ENCODE data around the gene EML1.

Gene EML1

GRCh38 chr14:99805757-99806439 is 12.7 kb downstream of the EML1 start:
- no peak for DNase-seq (ENCODE audit: low read depth)

GRCh38 chr14:99806836-99807235 is 13.6 kb downstream of the EML1 start:
- DNase-seq (ENCODE audit: low read depth) = no peak

GRCh38 chr14:99807413-99808153 is 14.4 kb downstream of the EML1 start:
- no peak for DNase-seq (ENCODE audit: low read depth)

GRCh38 chr14:99808154-99808505 is 14.9 kb downstream of the EML1 start:
- no peak for DNase-seq (ENCODE audit: low read depth)

DNA sequence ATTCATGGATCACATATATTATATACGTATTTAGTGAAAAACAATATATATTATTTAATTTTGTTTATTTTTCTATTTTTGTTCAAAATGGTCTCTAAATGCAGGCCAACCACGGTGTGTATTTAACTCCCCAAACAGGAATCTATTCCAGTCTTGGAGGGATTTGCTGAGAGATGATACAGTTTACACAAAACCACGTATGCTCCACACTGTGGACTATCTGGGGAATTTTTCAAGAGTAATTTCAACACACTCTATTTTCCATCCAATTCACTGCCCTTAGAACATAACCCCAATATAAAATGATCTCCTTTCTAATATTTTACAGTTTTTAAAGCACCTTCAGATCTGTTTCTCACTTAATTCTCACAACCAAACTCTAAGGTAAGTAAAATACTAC is 15.3 kb downstream of the EML1 start:
- DNase-seq (ENCODE audit: low read depth) = no peak

DNA sequence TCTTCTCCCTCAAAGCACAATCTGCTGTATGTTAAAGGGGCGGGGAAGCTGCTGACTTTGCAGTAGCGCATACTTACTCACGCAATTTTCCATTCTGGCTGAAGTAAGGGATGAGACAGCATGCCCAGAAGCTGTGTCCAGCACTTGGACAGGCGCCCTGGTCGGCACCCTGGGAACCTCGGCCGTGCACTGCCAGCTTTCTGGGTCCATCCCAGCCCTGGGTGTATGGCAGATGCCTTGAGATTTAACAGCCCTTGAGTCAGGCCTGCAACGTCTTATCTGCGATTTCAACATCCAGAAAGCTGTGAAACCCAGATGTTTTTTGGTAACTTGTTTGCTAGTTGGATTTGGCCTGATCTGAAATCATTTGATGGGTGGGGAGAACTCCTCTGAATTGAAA is 16.1 kb downstream of the EML1 start:
- DNase-seq (ENCODE audit: low read depth) = no peak

DNA sequence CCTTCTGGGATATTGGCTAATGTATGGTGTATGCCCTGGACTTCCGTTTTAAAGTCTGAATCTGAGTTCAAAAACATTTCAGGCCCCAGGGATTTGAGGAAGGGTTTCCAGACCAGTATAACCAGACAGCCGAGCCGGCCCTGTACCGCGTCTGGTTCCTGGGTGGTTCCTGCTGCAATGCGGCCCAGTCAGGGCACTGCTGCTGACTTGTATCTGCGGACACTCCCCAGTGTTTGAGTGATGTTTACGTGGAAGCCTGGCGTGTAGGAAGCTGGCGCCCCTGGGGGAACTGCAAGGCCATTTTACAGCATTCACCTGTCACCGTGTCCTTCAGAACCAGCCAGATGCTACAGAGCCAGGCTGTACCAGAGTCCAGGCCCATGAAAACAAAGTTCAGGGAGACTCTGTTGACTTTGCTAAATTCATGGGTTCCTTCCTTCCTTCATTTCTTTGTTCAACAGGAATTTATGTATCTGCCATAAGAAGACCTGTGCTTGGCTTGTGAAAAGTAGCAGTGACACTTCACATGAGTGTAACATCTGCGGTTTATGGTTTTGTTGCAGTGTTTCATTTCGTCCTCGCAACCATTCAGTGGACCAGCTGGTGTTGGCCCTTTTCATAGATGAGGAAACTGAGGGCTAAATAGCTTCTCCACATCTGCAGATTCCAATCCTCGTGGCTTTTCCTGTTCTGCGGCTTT is 16.8 kb downstream of the EML1 start:
- DNase-seq (ENCODE audit: low read depth) = no peak

- DNase-seq (ENCODE audit: low read depth) = no peak
Observed at GRCh38 chr14:99810559-99810874, 17.3 kb downstream of the EML1 start.

DNA sequence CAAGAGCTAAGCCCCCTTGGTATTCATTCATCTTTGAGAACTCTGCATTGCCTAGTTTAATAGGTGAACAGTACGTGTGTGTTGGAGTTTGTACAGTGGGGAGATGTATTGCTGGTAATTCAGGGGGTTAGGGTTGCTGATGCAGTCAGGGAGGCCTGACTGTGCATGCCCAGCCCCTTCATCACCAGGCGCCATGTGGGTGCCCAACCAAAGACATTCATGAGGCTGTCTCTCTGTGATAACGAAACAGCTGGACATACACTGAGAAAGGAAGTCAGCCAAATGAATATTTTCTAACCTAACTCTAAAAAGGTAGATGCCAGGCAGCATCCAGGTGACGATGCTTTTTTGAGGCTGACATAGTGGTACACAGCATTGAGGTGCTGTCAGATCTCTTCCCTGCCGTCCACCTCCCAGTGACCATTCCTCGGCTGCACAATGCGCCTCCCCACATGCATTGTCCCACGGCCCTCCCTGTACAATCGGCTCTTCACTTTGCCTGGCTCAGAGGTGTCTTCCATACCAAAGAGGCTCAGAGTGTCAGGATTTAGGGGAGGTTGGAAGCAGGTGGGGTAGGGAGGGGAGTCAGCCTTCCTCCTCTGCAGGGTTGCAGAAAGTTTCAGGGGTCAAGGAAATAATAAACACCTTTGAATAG is 19.0 kb downstream of the EML1 start:
- DNase-seq (ENCODE audit: low read depth) = no peak

GRCh38 chr14:99812892-99813291 is 19.7 kb downstream of the EML1 start:
- DNase-seq (ENCODE audit: low read depth) = no peak

GRCh38 chr14:99815696-99816095 is 22.5 kb downstream of the EML1 start:
- DNase-seq (ENCODE audit: low read depth) = no peak

DNA sequence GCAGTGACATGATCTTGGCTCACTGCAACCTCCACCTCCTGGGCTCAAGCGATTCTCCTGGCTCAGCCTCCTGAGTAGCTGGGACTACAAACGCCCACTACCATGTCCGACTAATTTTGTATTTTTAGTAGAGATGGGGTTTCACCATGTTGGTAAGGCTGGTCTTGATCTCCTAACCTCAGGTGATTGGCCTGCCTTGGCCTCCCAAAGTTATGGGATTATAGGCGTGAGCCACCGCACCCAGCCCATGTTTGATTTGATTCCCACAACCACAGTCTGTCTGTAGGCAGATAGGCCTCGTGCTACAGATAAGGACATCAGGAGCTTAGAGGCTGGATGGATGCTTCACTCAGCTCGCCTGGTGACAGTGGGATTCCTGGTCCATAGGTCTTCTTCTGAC is 23.0 kb downstream of the EML1 start:
- no peak for DNase-seq (ENCODE audit: low read depth)

DNA sequence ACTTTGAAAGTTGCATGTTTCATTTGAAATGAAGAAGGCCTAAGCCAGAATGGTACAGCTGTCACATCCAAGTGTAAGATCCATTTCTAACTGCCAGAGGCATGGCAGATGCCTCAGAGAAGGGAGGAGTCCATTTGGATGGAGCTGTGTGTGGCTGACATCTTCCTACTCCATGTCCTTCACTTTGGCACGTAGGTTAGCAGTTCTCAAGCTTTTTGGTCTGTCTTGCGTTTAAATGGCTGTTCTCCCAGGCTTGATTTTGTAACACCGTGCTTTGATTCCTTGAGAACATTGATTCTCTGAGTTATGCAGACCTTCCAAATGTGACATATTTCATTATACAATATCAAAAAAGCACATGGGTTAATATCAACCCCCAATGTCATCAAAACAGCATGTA is 23.4 kb downstream of the EML1 start:
- DNase-seq (ENCODE audit: low read depth) = no peak

GRCh38 chr14:99817331-99817730 is 24.1 kb downstream of the EML1 start:
- no peak for DNase-seq (ENCODE audit: low read depth)

GRCh38 chr14:99818503-99819036 is 25.4 kb downstream of the EML1 start:
- DNase-seq (ENCODE audit: low read depth) = no peak

DNA sequence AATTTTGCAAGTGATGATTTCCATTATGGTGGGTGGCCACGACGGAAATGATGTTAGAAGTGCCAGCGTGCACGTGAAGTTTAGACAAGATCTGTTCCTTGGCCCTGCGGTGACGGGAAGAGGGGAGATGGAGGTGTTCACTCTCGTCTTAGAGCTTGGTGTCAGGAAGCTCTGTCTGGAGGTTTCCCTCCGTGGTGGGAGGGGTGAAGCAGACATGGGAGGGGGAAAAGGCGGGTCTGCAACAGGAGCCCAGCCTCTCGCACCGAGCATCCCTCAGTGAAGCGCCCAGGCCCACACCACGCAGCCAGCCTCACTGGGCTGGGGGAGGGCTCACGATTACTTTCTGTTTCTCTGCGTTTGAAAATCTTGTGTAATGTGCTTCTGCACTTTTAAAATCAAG is 26.3 kb downstream of the EML1 start:
- no peak for DNase-seq (ENCODE audit: low read depth)

DNA sequence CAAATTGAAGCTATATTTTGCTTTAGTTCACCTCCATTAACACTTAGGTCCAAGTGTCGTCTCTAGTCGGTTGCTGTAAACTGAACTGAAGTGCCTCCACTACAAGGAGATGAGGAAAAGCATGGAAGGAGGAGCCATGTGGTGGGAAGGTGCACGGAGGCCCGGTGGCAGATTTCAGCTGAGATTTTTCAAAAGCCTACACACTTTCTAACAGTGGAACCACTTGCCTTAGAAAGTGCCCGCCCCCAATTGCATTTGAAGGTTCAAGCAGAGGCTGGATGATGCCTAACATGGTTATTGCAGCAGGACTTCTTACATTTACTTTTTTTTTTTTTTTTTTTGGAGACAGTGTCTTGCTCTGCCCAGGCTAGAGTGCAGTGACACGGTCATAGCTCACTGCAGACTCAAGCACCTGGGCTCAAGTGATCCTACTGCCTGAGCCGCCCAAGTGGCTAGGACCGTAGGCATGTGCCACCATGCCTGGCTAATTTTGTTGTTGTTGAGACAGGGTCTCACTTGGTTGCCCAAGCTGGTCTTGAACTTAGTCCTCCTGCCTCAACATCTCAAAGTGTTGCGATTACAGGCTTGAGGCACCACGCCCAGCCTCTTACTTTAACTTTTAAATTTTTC is 27.6 kb downstream of the EML1 start:
- DNase-seq (ENCODE audit: low read depth) = no peak

- DNase-seq (ENCODE audit: low read depth) = no peak
Observed at GRCh38 chr14:99821519-99822508, 28.6 kb downstream of the EML1 start.

- no peak for DNase-seq (ENCODE audit: low read depth)
Observed at GRCh38 chr14:99822800-99823455, 29.7 kb downstream of the EML1 start.

DNA sequence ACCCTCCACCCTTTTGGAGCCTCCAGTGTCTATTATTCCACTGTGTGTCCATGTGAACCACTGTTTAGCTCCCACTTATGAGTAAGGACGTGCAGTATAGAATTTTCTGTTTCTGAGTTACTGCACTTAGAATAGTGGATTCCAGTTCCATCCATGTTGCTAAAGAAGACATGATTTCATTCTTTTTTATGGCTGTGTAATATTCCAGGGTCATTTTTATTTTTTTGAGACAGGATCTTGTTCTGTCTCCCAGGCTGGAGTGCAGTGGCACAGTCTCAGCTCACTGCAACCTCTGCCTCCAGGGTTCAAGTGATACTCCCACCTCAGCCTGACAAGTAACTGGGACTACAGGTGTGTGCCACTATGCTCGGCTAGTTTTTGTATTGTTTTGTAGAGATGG is 31.6 kb downstream of the EML1 start:
- no peak for DNase-seq (ENCODE audit: low read depth)
